Mesothelial cell of epicardium (in vitro differentiated cells): Measurements from ENCODE around the gene ARRB1. TPM values are rescaled to one million over a fixed set of nuclear protein-coding genes. Genes with fewer than 3 reads are reported as not detected.

Experiments
- DNase-seq, 2 experiments: peaks; one replicate each; pipeline ENCODE4 v3.0.0; 2021; ENCODE audit warnings: low spot score in 2 of 2; ENCODE audit not compliant: unreplicated experiment in 2 of 2
- H3K27ac Mint-ChIP-seq: 2 replicates; pipeline ENCODE4 v1.8.0; 2021; ENCODE audit warnings: mixed read lengths
- H3K27me3 Mint-ChIP-seq: 2 replicates; pipeline ENCODE4 v1.8.0; 2021; ENCODE audit warnings: low read depth, mixed read lengths
- H3K36me3 Mint-ChIP-seq: 2 replicates; pipeline ENCODE4 v1.8.0; 2021; ENCODE audit warnings: mixed read lengths
- H3K4me1 Mint-ChIP-seq: 2 replicates; pipeline ENCODE4 v1.8.0; 2021; ENCODE audit warnings: mixed read lengths
- H3K4me3 Mint-ChIP-seq: 2 replicates; pipeline ENCODE4 v1.8.0; 2021; ENCODE audit warnings: mild to moderate bottlenecking, moderate library complexity, mixed read lengths
- H3K9me3 Mint-ChIP-seq: 2 replicates; pipeline ENCODE4 v1.8.0; 2021; ENCODE audit warnings: mixed read lengths
- total RNA-seq: library from RNA; stranded (reverse); gene quantifications from 3 replicates; pipeline ENCODE4 v1.2.1, GENCODE V29; 2021
- TF ChIP-seq, protein P1 (sequence below): fragments of 200-600 bp; sonication (generic); IDR thresholded peaks from one replicate; pipeline ENCODE4 v1.5.0; 2021; ENCODE audit warnings: antibody characterized with exemption; ENCODE audit not compliant: unreplicated experiment

ARRB1 gene
- total RNA-seq, 1 donor from 2014 or later, result 17.5 TPM

DNA sequence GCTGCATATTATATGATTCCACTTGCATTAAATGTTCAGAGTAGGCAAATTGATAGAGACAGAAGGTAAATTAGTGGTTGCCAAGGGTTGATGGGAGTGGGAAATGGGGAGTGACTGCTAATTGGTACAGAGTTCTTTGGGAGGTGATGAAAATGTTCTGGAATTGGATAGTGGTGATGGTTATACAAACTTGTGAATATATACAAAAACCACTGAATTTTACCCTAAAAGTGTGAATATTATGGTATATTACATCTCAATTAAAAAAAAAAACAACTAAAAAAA, 52.5 kb downstream of the ARRB1 start:
- Mint-ChIP-seq H3K27ac (no peak overlapping the region), H3K9me3 (peaks cover 5% of the 10 kb centered on the region), H3K4me3 (no peak overlapping the region), H3K36me3 (peaks cover 4% of the 10 kb centered on the region), H3K27me3 (no peaks in the 10 kb centered on the region), H3K4me1 (peaks cover 3% of the 10 kb centered on the region)
- TF ChIP-seq, protein P1, sequence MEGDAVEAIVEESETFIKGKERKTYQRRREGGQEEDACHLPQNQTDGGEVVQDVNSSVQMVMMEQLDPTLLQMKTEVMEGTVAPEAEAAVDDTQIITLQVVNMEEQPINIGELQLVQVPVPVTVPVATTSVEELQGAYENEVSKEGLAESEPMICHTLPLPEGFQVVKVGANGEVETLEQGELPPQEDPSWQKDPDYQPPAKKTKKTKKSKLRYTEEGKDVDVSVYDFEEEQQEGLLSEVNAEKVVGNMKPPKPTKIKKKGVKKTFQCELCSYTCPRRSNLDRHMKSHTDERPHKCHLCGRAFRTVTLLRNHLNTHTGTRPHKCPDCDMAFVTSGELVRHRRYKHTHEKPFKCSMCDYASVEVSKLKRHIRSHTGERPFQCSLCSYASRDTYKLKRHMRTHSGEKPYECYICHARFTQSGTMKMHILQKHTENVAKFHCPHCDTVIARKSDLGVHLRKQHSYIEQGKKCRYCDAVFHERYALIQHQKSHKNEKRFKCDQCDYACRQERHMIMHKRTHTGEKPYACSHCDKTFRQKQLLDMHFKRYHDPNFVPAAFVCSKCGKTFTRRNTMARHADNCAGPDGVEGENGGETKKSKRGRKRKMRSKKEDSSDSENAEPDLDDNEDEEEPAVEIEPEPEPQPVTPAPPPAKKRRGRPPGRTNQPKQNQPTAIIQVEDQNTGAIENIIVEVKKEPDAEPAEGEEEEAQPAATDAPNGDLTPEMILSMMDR, result no peak
- no peak for DNase-seq

DNA sequence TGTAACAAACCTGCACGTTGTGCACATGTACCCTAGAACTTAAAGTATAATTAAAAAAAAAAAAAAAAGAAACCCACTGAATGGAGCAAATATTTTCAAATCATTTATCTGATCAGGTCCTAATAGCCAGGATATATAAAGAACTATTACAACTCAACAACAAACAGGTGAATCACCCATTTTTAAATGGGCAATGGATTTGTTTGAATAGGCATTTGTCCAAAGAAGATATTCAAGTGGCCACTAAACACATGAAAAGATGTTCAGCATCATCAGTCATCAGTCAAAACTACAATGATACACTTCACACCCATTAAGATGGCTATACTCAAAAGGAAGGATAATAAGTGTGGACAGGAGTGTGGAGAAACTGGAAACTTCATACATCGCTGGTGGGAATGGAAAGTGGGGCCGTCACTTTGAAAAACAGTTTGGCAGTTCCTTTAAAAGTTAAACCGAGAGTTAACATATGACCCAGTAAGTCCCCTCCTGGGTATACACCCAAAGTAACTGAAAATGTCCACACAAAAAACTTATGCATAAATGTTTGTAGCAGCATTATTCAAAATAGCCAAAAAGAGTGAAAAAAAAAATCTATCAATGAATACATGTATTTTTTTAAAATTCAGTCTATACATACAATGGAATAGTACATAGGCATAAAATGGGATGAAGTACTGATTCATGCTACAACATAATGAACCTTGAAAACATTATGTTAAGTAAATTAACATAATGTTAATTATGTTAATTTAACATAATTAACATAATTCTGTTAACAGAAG, 53.1 kb downstream of the ARRB1 start:
- Mint-ChIP-seq H3K27me3 (no peaks in the 10 kb centered on the region), H3K4me1 (peaks cover 2% of the 10 kb centered on the region), H3K36me3 (peaks cover 4% of the 10 kb centered on the region), H3K4me3 (no peak overlapping the region), H3K9me3 (peaks cover 5% of the 10 kb centered on the region), H3K27ac (no peak overlapping the region)
- no peak for DNase-seq
- TF ChIP-seq, protein P1, result no peak

DNA sequence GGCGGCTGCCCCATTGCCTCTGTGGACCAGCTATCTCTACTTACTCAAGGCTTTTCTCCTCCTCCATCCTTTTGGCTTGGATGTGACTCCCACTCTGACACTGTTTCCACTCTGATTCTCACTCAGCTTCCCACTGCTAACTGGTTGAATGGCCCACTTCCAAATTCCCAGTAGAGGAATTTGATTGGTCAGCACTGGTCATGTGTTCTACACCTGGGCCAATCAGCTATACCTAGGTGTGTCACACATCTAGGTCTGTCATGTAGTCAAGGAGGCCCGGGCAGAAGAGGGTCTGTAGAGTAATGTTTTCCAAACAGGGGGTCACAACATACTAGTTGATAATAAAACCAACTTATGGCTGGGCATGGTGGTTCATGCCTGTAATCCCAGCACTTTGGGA, 57.6 kb downstream of the ARRB1 start:
- no peak for DNase-seq
- H3K27me3 Mint-ChIP-seq, result no peaks in the 10 kb centered on the region
- peaks cover 4% of the 10 kb centered on the region for H3K36me3 Mint-ChIP-seq
- no peak overlapping the region for H3K4me3 Mint-ChIP-seq
- TF ChIP-seq, protein P1, result no peak
- H3K27ac Mint-ChIP-seq, result no peak overlapping the region
- peaks cover 5% of the 10 kb centered on the region for H3K9me3 Mint-ChIP-seq
- no peaks in the 10 kb centered on the region for H3K4me1 Mint-ChIP-seq

DNA sequence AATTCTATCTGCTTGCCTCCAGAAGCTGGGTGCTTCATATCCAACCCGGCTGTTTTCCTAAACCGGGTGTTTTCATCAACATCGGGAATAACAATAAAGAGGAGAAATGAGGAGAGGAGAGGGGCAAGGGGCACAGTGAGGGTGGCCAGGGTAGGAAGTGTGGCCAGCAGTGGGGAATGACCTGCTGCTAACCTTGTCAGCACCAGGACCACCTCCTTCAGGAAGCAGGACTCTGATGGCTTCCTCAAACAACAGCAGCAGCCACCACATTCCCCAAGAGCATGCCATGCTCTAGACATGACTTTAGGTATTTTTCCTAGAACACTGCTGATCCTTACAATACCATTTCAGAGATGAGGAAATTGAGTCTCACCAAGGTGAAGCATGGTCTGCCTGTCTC, 58.5 kb downstream of the ARRB1 start:
- Mint-ChIP-seq H3K9me3 (peaks cover 5% of the 10 kb centered on the region), H3K27me3 (no peaks in the 10 kb centered on the region), H3K36me3 (peaks cover 4% of the 10 kb centered on the region), H3K4me1 (no peaks in the 10 kb centered on the region), H3K4me3 (no peak overlapping the region), H3K27ac (no peak overlapping the region)
- TF ChIP-seq, protein P1, result no peak
- DNase-seq, result no peak

DNA sequence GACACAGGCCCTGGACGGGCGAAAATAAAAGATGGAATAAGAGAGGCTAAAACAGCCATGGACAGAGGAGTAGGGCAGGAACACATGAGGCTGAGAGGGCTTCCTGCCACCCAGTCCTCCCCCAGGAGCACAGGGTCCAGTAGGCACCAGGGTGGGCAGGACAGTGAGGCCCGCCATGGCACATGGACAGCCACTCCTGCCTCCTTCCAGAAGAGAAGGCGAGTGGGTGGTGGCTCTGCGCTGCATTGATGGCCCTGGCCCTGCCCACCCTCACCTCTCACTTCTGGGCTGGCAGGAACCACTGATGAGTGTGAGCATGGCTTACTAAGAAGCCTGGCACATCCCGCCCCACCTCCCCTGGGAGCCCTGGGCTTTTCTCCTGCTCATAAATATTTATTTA, 59.7 kb downstream of the ARRB1 start:
- no peak for DNase-seq
- no peaks in the 10 kb centered on the region for H3K27me3 Mint-ChIP-seq
- no peak overlapping the region for H3K4me3 Mint-ChIP-seq
- H3K36me3 Mint-ChIP-seq, result peaks cover 4% of the 10 kb centered on the region
- no peaks in the 10 kb centered on the region for H3K4me1 Mint-ChIP-seq
- TF ChIP-seq, protein P1, result no peak
- peaks cover 5% of the 10 kb centered on the region for H3K9me3 Mint-ChIP-seq
- no peak overlapping the region for H3K27ac Mint-ChIP-seq
